ENCODE data around the gene NRN1L.

NRN1L gene

DNA sequence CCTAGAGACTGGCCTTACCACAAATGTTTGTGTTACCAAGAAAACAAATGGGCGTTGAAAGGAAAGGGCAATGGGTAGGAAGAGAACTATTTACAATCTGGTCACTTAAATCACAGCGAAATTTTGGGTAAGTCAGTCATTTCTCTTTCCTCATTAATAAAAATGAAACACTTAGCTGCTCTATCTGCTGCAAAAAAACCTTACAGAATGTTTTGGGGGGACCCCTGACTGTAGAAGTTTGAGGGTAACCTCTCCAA is 38.7 kb upstream of the NRN1L start:
- H3K27ac ChIP-seq (ENCODE audit: low read depth, low read length) = peak overlapping the region; percentile 93

DNA sequence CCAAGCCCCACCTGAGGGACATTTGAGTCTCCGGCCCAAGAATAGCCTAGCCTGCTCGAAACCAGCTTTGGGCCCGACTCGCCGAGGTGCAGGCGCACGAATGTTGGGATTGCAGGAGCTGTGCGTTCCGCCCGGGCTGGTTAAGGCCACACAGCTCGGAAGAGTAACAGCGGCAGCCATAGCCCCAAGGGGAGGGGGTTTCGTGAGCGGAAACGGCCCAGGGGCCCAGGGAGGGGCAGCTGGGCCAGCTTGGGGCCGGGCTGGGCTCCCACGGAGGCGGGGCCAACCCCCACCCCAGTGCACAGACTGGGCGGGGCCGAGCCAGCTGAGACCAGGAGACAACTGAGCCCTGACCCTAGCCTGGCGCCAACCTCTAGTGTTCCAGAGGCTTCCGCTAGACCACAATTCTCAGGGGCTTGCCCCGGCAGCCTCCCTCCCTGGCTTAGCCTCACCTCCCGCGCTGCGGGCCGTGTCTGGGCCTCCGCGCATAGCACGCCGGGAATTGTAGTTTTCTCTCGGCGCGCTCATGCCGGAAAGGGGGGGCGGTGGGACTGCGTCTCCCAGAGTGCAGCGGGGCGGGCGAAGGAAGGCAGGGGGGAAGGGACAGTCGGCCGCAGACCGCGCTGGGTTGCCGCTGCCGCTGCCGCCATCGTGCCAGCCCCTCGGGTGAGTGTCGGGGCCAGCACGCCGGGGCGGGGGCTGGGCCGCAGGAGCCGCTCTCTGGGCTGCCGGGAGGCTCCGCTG is 38.2 kb upstream of the NRN1L start, which contains the start of gene NUTF2:
NUTF2 (plus strand) TSS at position 614 of the 744 bp plus-strand sequence. CDS start 18,198 bp downstream, outside the sequence.
- Histone ChIP-seq H3K27me3 (ENCODE audit: control insufficient read depth in 5 of 5, insufficient read depth in 4 of 5, low read length in 5 of 5) (no peaks in the 10 kb centered on the region), H3K4me3 (ENCODE audit: low read depth in 1 of 5, low read length in 5 of 5) (peak within 1 kb of the TSS; percentile 68 to 94 (median 82)), H3K36me3 (ENCODE audit: control insufficient read depth in 5 of 5, insufficient read depth in 5 of 5, low read length in 5 of 5) (peaks cover 0 to 2% (median 0%) of the 10 kb centered on the region in 5 donors), H3K9ac (ENCODE audit: low read length in 5 of 5) (peak within 1 kb of the TSS; percentile 39 to 97 (median 92)), H3K9me3 (ENCODE audit: control insufficient read depth in 5 of 5, low read length in 5 of 5) (no peaks in the 10 kb centered on the region), H3K4me1 (ENCODE audit: control insufficient read depth in 5 of 5, insufficient read depth in 5 of 5, low read length in 5 of 5) (peaks cover 22 to 60% (median 56%) of the 10 kb centered on the region in 5 donors), H3K27ac (ENCODE audit: low read depth, low read length) (peak within 1 kb of the TSS; percentile 93)

More for the DNA sequence above, 38.7 kb upstream of the NRN1L start:
- peaks cover 0 to 2% (median 0%) of the 10 kb centered on the region in 5 donors for H3K36me3 ChIP-seq (ENCODE audit: control insufficient read depth in 5 of 5, insufficient read depth in 5 of 5, low read length in 5 of 5)
- peak overlapping the region; percentile 67 to 94 (median 82) for H3K4me3 ChIP-seq (ENCODE audit: low read depth in 1 of 5, low read length in 5 of 5)
- peak overlapping the region; percentile 39 to 97 (median 82) for H3K9ac ChIP-seq (ENCODE audit: low read length in 5 of 5)
- peaks cover 22 to 63% (median 60%) of the 10 kb centered on the region in 5 donors for H3K4me1 ChIP-seq (ENCODE audit: control insufficient read depth in 5 of 5, insufficient read depth in 5 of 5, low read length in 5 of 5)
- H3K27me3 ChIP-seq (ENCODE audit: control insufficient read depth in 5 of 5, insufficient read depth in 4 of 5, low read length in 5 of 5) = no peaks in the 10 kb centered on the region
- H3K9me3 ChIP-seq (ENCODE audit: control insufficient read depth in 5 of 5, low read length in 5 of 5) = no peaks in the 10 kb centered on the region

DNA sequence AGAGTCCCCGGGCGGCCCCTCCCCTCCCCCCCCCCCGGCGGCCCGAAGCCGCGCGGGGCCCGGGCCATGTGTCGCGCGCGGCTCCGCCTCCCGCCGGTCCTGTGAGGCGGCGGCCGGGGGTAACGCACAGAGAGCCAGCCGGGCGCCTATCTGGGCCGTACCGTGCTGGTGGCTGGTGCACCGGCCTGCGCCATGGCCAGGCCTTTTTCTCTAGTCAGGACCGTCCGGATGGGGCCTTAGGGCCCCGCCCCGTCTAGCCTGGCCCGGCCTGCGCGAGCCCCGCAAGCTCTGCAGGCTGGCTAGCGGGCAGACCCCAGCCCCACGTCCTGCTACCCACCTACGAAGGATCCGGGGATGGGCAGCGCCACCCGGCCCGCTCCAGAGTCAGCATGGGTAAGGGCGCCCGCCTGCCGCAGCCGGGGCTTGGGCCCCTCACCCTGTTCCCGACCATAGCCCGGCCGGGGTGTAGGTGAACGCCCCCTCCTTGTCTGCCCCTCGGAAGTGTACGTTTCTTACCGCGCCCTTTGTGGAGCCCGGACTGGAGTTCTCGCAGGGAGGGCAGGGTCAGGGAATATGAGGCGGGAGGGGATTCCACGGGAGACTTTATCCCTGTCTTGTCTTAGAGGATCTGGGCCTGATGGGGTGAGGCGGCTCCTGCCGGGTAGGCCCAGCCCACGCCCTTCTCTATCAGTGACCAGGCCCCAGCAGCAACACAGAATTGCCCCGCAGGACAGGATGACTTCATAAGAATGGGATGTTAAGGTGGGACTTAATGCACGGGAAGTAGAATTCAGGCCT is 37.4 kb upstream of the NRN1L start, which contains the start of gene CENPT:
CENPT (minus strand) TSS at position 630 of the 798 bp plus-strand sequence. CDS start 13,834 bp downstream, outside the sequence.
- Histone ChIP-seq H3K27ac (ENCODE audit: low read depth, low read length) (peak within 1 kb of the TSS; percentile 93), H3K9ac (ENCODE audit: low read length in 5 of 5) (peak within 1 kb of the TSS; percentile 17 to 97 (median 92)), H3K4me1 (ENCODE audit: control insufficient read depth in 5 of 5, insufficient read depth in 5 of 5, low read length in 5 of 5) (peaks cover 19 to 57% (median 53%) of the 10 kb centered on the region in 5 donors)

DNA sequence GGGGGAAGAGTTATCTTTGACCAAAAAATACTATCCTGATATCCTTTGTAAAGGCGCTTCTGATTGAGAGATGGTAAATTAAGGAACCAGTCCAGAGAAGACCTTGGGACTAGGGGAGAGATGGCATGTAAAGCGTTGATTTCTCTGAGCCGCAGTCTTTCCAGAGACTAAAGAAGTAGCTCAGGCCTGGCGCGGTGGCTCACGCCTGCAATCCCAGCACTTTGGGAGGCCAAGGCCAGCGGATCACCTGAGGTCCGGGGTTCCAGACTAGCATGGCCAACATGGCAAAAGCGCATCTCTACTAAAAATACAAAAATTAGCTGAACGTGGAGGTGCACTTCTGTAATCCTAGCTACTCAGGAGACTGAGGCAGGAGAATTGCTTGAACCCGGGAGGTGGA is 36.6 kb upstream of the NRN1L start:
- Histone ChIP-seq H3K9ac (ENCODE audit: low read length in 5 of 5) (peak overlapping the region; percentile 17 to 97 (median 92)), H3K4me1 (ENCODE audit: control insufficient read depth in 5 of 5, insufficient read depth in 5 of 5, low read length in 5 of 5) (peaks cover 19 to 49% (median 47%) of the 10 kb centered on the region in 5 donors), H3K27ac (ENCODE audit: low read depth, low read length) (peak overlapping the region; percentile 93), H3K36me3 (ENCODE audit: control insufficient read depth in 5 of 5, insufficient read depth in 5 of 5, low read length in 5 of 5) (peaks cover 0 to 2% (median 0%) of the 10 kb centered on the region in 5 donors), H3K27me3 (ENCODE audit: control insufficient read depth in 5 of 5, insufficient read depth in 4 of 5, low read length in 5 of 5) (no peaks in the 10 kb centered on the region), H3K4me3 (ENCODE audit: low read depth in 1 of 5, low read length in 5 of 5) (peak overlapping the region; percentile 68 to 94 (median 82)), H3K9me3 (ENCODE audit: control insufficient read depth in 5 of 5, low read length in 5 of 5) (no peaks in the 10 kb centered on the region)

More for the DNA sequence above, 37.4 kb upstream of the NRN1L start, which contains the start of gene CENPT:
- H3K9me3 ChIP-seq (ENCODE audit: control insufficient read depth in 5 of 5, low read length in 5 of 5) = no peaks in the 10 kb centered on the region
- H3K36me3 ChIP-seq (ENCODE audit: control insufficient read depth in 5 of 5, insufficient read depth in 5 of 5, low read length in 5 of 5) = peaks cover 0 to 2% (median 0%) of the 10 kb centered on the region in 5 donors
- H3K27me3 ChIP-seq (ENCODE audit: control insufficient read depth in 5 of 5, insufficient read depth in 4 of 5, low read length in 5 of 5) = no peaks in the 10 kb centered on the region
- H3K4me3 ChIP-seq (ENCODE audit: low read depth in 1 of 5, low read length in 5 of 5) = peak within 1 kb of the TSS; percentile 68 to 94 (median 82)

DNA sequence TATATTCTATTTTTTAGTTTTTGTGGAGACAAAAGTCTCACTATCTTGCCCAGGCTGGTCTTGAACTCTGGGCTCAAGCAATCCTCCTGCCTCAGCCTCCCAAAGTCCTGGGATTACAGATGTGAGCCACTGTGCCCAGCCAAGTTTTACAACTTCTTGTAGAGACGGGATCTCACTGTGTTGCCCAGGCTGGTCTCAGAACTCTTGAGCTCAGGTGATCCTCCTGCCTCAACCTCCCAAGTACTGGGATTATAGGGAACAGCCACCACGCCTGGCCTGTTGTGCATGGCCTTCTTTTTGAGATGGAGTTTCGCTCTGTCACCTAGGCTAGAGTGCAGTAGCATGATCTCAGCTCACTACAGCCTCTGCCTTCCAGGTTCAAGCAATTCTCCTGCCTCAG is 31.0 kb upstream of the NRN1L start:
- Histone ChIP-seq H3K9ac (ENCODE audit: low read length in 5 of 5) (no peak overlapping the region), H3K27ac (ENCODE audit: low read depth, low read length) (no peak overlapping the region), H3K27me3 (ENCODE audit: control insufficient read depth in 5 of 5, insufficient read depth in 4 of 5, low read length in 5 of 5) (no peaks in the 10 kb centered on the region), H3K4me1 (ENCODE audit: control insufficient read depth in 5 of 5, insufficient read depth in 5 of 5, low read length in 5 of 5) (peaks cover 5 to 36% (median 26%) of the 10 kb centered on the region in 5 donors), H3K9me3 (ENCODE audit: control insufficient read depth in 5 of 5, low read length in 5 of 5) (no peaks in the 10 kb centered on the region), H3K36me3 (ENCODE audit: control insufficient read depth in 5 of 5, insufficient read depth in 5 of 5, low read length in 5 of 5) (peaks cover 0 to 7% (median 0%) of the 10 kb centered on the region in 5 donors), H3K4me3 (ENCODE audit: low read depth in 1 of 5, low read length in 5 of 5) (no peak overlapping the region)

DNA sequence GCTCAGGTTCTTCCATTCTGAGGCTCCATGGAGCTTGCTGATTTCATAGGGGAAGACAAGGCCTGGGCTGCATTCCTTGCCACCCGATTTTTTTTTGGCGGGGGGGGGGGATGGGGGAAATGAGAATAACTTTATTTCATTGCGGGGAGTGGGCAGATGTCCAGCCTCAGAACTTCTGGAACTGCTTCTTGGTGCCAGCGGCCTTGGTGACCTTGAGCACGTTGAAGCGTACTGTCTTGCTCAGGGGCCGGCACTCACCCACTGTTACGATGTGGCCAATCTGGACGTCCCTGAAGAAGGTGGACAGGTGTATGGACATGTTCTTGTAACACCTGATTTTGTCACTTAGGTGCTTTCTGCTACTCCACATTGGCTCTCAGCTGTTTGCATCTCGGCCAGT is 28.9 kb upstream of the NRN1L start:
- no peak overlapping the region for H3K9ac ChIP-seq (ENCODE audit: low read length in 5 of 5)
- H3K27ac ChIP-seq (ENCODE audit: low read depth, low read length) = no peak overlapping the region

DNA sequence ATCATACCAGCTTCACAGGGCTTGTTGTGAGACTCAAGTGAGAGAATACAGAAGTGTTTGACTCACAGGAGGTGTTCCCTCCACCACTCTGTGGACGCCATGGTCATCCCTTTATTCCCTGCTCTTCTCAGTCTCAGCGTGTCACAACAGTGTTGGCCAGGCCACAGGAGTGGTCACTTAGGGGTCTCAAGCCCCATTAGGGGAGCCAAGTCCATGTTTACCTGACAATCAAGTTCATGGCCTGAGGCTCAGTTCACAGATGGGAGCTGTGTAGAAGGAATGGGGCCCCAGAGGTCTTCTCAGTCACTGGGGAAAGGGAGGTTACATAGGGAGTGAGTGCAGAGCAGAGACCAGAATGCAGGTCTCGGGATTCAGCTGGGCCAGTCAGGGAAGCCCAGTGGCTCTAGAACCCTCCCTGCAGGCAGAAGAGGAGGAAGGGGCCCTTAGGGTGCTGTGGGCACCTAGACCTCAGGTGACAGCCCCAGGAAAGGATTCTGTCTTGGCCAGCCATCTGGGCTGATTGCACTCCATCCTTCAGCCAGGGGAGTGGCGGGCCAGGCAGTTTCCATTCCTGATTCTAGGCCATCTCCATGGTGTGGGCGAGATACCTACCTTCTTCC is 27.6 kb upstream of the NRN1L start:
- Histone ChIP-seq H3K4me1 (ENCODE audit: control insufficient read depth in 5 of 5, insufficient read depth in 5 of 5, low read length in 5 of 5) (peaks cover 9 to 51% (median 40%) of the 10 kb centered on the region in 5 donors), H3K27ac (ENCODE audit: low read depth, low read length) (peak overlapping the region; percentile 86)

More for the DNA sequence above, 28.9 kb upstream of the NRN1L start:
- H3K4me1 ChIP-seq (ENCODE audit: control insufficient read depth in 5 of 5, insufficient read depth in 5 of 5, low read length in 5 of 5) = peaks cover 5 to 41% (median 28%) of the 10 kb centered on the region in 5 donors
- no peaks in the 10 kb centered on the region for H3K27me3 ChIP-seq (ENCODE audit: control insufficient read depth in 5 of 5, insufficient read depth in 4 of 5, low read length in 5 of 5)
- H3K9me3 ChIP-seq (ENCODE audit: control insufficient read depth in 5 of 5, low read length in 5 of 5) = no peaks in the 10 kb centered on the region
- H3K36me3 ChIP-seq (ENCODE audit: control insufficient read depth in 5 of 5, insufficient read depth in 5 of 5, low read length in 5 of 5) = peaks cover 0 to 13% (median 4%) of the 10 kb centered on the region in 5 donors
- no peak overlapping the region for H3K4me3 ChIP-seq (ENCODE audit: low read depth in 1 of 5, low read length in 5 of 5)

DNA sequence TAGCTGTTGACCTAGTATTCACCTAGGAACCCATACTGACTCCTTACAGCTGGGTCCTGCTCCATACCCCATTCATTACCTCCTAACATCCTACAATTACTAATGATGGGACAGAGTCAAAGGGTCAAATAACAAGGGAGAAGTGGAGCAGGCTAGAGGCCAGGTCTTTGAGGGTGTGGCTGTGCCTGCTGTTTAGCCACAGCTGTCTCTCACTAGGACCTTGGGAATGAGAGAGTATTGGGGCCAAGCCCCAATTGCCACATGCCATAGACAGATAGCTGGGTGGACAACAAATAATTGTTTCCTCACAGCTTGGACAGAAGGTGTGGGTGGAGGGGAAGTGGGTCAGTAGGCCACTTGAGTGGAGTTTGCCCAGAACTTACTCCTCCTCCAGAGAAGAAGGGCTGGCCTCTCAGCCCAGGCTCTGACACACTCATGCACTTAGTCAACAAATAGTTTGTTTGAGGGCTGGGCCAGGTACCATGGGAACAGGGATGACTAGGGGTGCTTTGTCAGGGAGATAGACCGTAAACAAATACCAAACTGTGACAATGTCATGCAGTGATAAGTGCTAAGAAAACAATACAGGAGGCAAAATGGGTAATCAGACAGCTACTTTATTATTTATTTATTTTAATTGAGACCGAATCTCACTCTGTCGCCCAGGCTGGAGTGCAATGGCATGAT is 27.0 kb upstream of the NRN1L start:
- Histone ChIP-seq H3K4me3 (ENCODE audit: low read depth in 1 of 5, low read length in 5 of 5) (no peak overlapping the region), H3K27ac (ENCODE audit: low read depth, low read length) (peak overlapping the region; percentile 86), H3K36me3 (ENCODE audit: control insufficient read depth in 5 of 5, insufficient read depth in 5 of 5, low read length in 5 of 5) (peaks cover 0 to 16% (median 5%) of the 10 kb centered on the region in 5 donors), H3K27me3 (ENCODE audit: control insufficient read depth in 5 of 5, insufficient read depth in 4 of 5, low read length in 5 of 5) (no peaks in the 10 kb centered on the region), H3K9me3 (ENCODE audit: control insufficient read depth in 5 of 5, low read length in 5 of 5) (no peaks in the 10 kb centered on the region), H3K9ac (ENCODE audit: low read length in 5 of 5) (peak overlapping the region in 2 of 5 donors; percentile 8 to 29), H3K4me1 (ENCODE audit: control insufficient read depth in 5 of 5, insufficient read depth in 5 of 5, low read length in 5 of 5) (peaks cover 10 to 58% (median 46%) of the 10 kb centered on the region in 5 donors)

More for the DNA sequence above, 27.6 kb upstream of the NRN1L start:
- Histone ChIP-seq H3K27me3 (ENCODE audit: control insufficient read depth in 5 of 5, insufficient read depth in 4 of 5, low read length in 5 of 5) (no peaks in the 10 kb centered on the region), H3K36me3 (ENCODE audit: control insufficient read depth in 5 of 5, insufficient read depth in 5 of 5, low read length in 5 of 5) (peaks cover 0 to 16% (median 5%) of the 10 kb centered on the region in 5 donors), H3K4me3 (ENCODE audit: low read depth in 1 of 5, low read length in 5 of 5) (no peak overlapping the region), H3K9me3 (ENCODE audit: control insufficient read depth in 5 of 5, low read length in 5 of 5) (no peaks in the 10 kb centered on the region), H3K9ac (ENCODE audit: low read length in 5 of 5) (peak overlapping the region in 1 of 5 donors; percentile 4)

DNA sequence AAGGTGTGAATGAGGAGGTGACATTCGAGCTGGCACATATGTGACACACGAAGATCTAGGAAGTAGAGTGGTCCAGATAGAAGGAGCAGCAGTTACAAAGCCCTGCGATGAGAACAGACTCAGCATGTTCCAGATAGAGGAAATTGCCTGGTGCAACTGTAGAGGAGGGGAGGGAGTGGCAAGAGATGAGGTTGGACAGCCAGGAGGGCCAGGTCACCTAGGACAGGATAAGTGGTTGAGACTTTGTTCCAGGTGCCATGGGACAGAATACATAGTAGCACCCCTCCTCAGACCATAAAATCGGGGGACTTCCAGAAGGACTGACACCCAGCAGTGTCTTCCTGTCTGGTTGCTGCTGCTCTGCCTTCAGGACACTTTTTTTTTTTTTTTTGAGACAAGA is 26.2 kb upstream of the NRN1L start:
- H3K4me1 ChIP-seq (ENCODE audit: control insufficient read depth in 5 of 5, insufficient read depth in 5 of 5, low read length in 5 of 5) = peaks cover 18 to 66% (median 54%) of the 10 kb centered on the region in 5 donors
- H3K9me3 ChIP-seq (ENCODE audit: control insufficient read depth in 5 of 5, low read length in 5 of 5) = no peaks in the 10 kb centered on the region
- H3K27me3 ChIP-seq (ENCODE audit: control insufficient read depth in 5 of 5, insufficient read depth in 4 of 5, low read length in 5 of 5) = no peaks in the 10 kb centered on the region
- peak overlapping the region in 2 of 5 donors; percentile 8 to 44 for H3K9ac ChIP-seq (ENCODE audit: low read length in 5 of 5)
- no peak overlapping the region for H3K4me3 ChIP-seq (ENCODE audit: low read depth in 1 of 5, low read length in 5 of 5)
- peak overlapping the region; percentile 86 for H3K27ac ChIP-seq (ENCODE audit: low read depth, low read length)
- peaks cover 0 to 16% (median 5%) of the 10 kb centered on the region in 5 donors for H3K36me3 ChIP-seq (ENCODE audit: control insufficient read depth in 5 of 5, insufficient read depth in 5 of 5, low read length in 5 of 5)
